Muscle of leg (tissue), 11 donors: ENCODE results near the gene PNPLA3. TPM values are rescaled to one million over a fixed set of nuclear protein-coding genes. Genes with fewer than 3 reads are reported as not detected.

Experiments used
- DNase-seq: peaks from one replicate; pipeline ENCODE4 v3.0.0; 2013
- H3K27ac ChIP-seq: one replicate; pipeline ENCODE4 v1.5.1; 2013; ENCODE audit warnings: mild to moderate bottlenecking, low read length, control low read depth
- H3K27me3 ChIP-seq: one replicate; pipeline ENCODE4 v1.6.1; 2013; ENCODE audit warnings: low read length; ENCODE audit not compliant: control insufficient read depth, insufficient read depth
- H3K36me3 ChIP-seq: one replicate; pipeline ENCODE4 v1.6.1; 2013; ENCODE audit warnings: low read length; ENCODE audit not compliant: control insufficient read depth, insufficient read depth
- H3K4me1 ChIP-seq: one replicate; pipeline ENCODE4 v1.6.1; 2013; ENCODE audit warnings: low read length; ENCODE audit not compliant: control insufficient read depth, insufficient read depth
- H3K4me3 ChIP-seq: one replicate; pipeline ENCODE4 v1.5.1; 2013; ENCODE audit warnings: low read length, control low read depth
- H3K9me3 ChIP-seq: replicated peaks from 2 replicates; pipeline ENCODE4 v1.6.1; 2013; ENCODE audit warnings: low read depth, low read length; ENCODE audit not compliant: control insufficient read depth
- WGBS: methylation state at CpG from one replicate; pipeline ENCODE4 v1.1.5; 2013; ENCODE audit warnings: missing lambda C conversion rate; ENCODE audit not compliant: insufficient coverage; 5-methylcytosine and 5-hydroxymethylcytosine counted together
- polyA plus RNA-seq, 8 donors: library from polyadenylated mRNA; unstranded; fragments of 120-200 nt; gene quantifications; one replicate each; pipeline versions ENCODE4 v1.2.1 to v1.2.3, GENCODE V29; 2013; ENCODE audit warnings: inconsistent platforms in 1 of 8, low replicate concordance in 1 of 8; ENCODE audit not compliant: insufficient read length in 8 of 8, insufficient read depth in 1 of 8
- total RNA-seq: library from RNA; stranded (reverse); fragments of 120-200 nt; gene quantifications from one replicate; pipeline ENCODE4 v1.2.4, GENCODE V29; 2013

PNPLA3 gene
- total and polyA plus RNA-seq, 9 donors = 0.18 to 0.79 (median 0.35) TPM

DNA sequence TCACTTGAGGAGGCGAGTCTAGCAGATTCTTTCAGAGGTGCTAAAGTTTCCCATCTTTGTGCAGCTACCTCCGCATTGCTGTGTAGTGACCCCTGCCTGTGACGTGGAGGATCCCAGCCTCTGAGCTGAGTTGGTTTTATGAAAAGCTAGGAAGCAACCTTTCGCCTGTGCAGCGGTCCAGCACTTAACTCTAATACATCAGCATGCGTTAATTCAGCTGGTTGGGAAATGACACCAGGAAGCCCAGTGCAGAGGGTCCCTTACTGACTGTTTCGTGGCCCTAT is 22.7 kb downstream of the PNPLA3 start:
- H3K9me3 ChIP-seq = no peaks in the 10 kb centered on the region
- no peak overlapping the region for H3K4me3 ChIP-seq
- H3K4me1 ChIP-seq = no peaks in the 10 kb centered on the region
- WGBS = 47% methylated on average over 3 of the region's 7 CpGs
- no peak overlapping the region for H3K27ac ChIP-seq
- no peaks in the 10 kb centered on the region for H3K36me3 ChIP-seq
- H3K27me3 ChIP-seq = no peaks in the 10 kb centered on the region
- no peak for DNase-seq

DNA sequence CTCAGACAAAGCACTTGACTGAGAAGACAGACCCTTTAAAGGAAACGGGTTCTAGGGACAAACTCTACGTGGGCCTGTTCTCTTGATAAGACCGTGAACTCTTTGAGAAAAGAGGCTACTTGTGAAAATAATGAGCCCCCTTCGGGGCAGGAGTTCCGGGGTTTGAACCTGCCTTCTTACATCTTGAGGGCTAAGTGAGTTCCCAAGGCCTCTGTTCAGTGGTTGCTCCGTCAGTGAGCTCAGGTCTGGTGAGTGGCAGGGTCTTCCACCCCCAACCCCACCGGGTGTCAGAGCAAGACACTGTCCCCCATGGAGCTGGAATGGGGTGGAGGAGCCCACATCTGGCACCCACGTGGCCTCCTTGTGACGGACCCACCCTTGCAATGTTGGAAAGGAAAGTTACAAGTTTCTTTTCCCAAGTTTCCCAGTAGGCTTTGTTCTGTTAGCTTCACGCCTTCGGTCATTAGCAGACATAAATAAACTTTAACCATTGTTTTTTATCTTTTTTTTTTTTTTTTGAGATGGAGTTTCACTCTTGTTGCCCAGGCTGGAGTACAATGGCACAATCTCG is 25.3 kb downstream of the PNPLA3 start:
- H3K4me1 ChIP-seq = no peaks in the 10 kb centered on the region
- H3K36me3 ChIP-seq = no peaks in the 10 kb centered on the region
- no peak for DNase-seq
- WGBS = 80% methylated on average over 8 of the region's 12 CpGs
- no peak overlapping the region for H3K4me3 ChIP-seq
- H3K27ac ChIP-seq = no peak overlapping the region
- no peaks in the 10 kb centered on the region for H3K27me3 ChIP-seq
- H3K9me3 ChIP-seq = no peaks in the 10 kb centered on the region

DNA sequence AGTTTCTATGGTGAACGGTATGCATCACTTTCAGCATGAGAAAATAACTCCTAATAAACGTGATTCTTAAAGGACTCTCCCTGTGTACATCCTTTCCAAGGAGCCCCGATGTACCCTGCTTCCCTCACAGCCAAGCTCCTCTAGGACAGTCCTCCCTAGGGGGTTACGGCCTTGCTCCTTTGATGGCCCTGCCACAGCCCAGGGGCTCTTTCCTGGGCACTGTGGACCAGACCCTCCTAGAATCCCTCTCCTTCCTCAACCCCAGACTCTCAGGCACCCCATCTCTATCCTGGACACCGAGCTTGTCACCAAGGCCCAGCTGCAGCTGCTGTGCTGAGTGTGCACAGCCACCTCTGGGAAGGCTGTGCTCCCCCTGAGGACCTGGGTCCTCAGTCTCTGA is 27.8 kb downstream of the PNPLA3 start:
- Histone ChIP-seq H3K4me1 (peaks cover 11% of the 10 kb centered on the region), H3K36me3 (no peaks in the 10 kb centered on the region), H3K27ac (no peak overlapping the region), H3K4me3 (no peak overlapping the region), H3K9me3 (no peaks in the 10 kb centered on the region), H3K27me3 (no peaks in the 10 kb centered on the region)
- no peak for DNase-seq
- WGBS = 84% methylated on average over 4 of the region's 5 CpGs

DNA sequence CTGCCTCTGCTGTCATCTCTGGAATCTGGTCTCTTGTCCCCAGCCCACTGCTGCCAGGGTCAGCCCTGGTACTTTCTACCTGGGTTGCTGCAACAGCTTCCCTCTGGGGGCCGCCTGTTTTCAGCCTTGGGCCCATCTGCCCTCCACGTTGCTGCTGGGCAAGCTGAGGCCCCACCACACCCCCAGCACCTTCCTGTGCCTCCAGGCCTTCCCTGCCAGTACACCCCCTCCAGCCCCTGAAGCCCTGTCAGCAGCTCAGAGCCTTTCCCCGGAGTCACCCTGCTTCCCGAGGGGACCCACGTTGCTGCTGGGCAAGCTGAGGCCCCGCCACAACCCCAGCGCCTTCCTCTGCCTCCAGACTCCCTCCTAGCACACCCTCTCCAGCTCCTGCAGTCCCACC is 28.4 kb downstream of the PNPLA3 start:
- Histone ChIP-seq H3K27me3 (no peaks in the 10 kb centered on the region), H3K4me3 (no peak overlapping the region), H3K4me1 (peaks cover 16% of the 10 kb centered on the region), H3K9me3 (no peaks in the 10 kb centered on the region), H3K36me3 (no peaks in the 10 kb centered on the region), H3K27ac (no peak overlapping the region)
- no peak for DNase-seq
- WGBS = 32% methylated on average over 5 of the region's 7 CpGs

- Histone ChIP-seq H3K9me3 (no peaks in the 10 kb centered on the region), H3K27ac (no peak overlapping the region), H3K4me3 (peak overlapping the region; percentile 94), H3K27me3 (no peaks in the 10 kb centered on the region), H3K4me1 (peaks cover 19% of the 10 kb centered on the region), H3K36me3 (no peaks in the 10 kb centered on the region)
- WGBS = 33% methylated on average over 4 of the region's 7 CpGs
- DNase-seq = no peak
Observed at GRCh38 chr22:43953988-43954785, 30.6 kb downstream of the PNPLA3 start.

- Histone ChIP-seq H3K4me3 (peak within 1 kb of the TSS; percentile 94), H3K27ac (peak within 1 kb of the TSS; percentile 81), H3K9me3 (no peaks in the 10 kb centered on the region), H3K4me1 (peaks cover 19% of the 10 kb centered on the region), H3K36me3 (no peaks in the 10 kb centered on the region), H3K27me3 (no peaks in the 10 kb centered on the region)
- DNase-seq = peak; percentile 97
- under 1% methylated on average over 69 of the region's 74 CpGs for WGBS
Observed at GRCh38 chr22:43955040-43955882, 31.7 kb downstream of the PNPLA3 start, which contains the start of gene SAMM50. SAMM50 (plus strand) TSS chr22:43955442; CDS start chr22:43955578, 136 bp downstream.

- no peaks in the 10 kb centered on the region for H3K27me3 ChIP-seq
- 64% methylated on average over 10 of the region's 17 CpGs for WGBS
- DNase-seq = no peak
- no peaks in the 10 kb centered on the region for H3K9me3 ChIP-seq
- H3K4me3 ChIP-seq = peak overlapping the region; percentile 94
- H3K36me3 ChIP-seq = no peaks in the 10 kb centered on the region
- peak overlapping the region; percentile 81 for H3K27ac ChIP-seq
- H3K4me1 ChIP-seq = peaks cover 19% of the 10 kb centered on the region
Observed at GRCh38 chr22:43955883-43956782, 32.5 kb downstream of the PNPLA3 start.

- 37% methylated on average over 3 of the region's 9 CpGs for WGBS
Observed at GRCh38 chr22:43956805-43957463, 33.3 kb downstream of the PNPLA3 start.

DNA sequence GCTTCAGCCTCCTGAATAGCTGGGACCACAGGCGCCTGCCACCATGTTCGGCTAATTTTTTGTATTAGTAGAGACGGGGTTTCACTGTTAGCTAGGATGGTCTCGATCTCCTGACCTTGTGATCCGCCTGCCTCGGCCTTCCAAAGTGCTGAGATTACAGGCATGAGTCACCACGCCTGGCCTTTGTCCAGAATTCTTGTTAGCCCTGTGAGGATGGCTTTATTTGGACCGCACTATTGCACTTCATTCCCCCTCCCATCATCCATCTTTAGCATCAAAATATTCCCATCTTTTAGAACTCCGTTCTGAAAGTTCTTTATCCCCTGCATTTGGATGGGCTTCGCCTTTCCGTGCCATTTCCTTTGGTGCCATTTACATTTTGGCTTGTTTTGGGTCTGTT is 34.3 kb downstream of the PNPLA3 start:
- peaks cover 19% of the 10 kb centered on the region for H3K4me1 ChIP-seq
- H3K36me3 ChIP-seq = no peaks in the 10 kb centered on the region
- H3K4me3 ChIP-seq = no peak overlapping the region
- no peak overlapping the region for H3K27ac ChIP-seq
- no peaks in the 10 kb centered on the region for H3K27me3 ChIP-seq
- no peak for DNase-seq
- H3K9me3 ChIP-seq = no peaks in the 10 kb centered on the region
- WGBS = 72% methylated on average over 4 of the region's 11 CpGs

More at GRCh38 chr22:43956805-43957463, 33.3 kb downstream of the PNPLA3 start:
- Histone ChIP-seq H3K27me3 (no peaks in the 10 kb centered on the region), H3K27ac (no peak overlapping the region), H3K9me3 (no peaks in the 10 kb centered on the region), H3K36me3 (no peaks in the 10 kb centered on the region), H3K4me3 (no peak overlapping the region), H3K4me1 (peaks cover 19% of the 10 kb centered on the region)
- no peak for DNase-seq
